Measurements from ENCODE around the gene MIA3. TPM values are rescaled to one million over a fixed set of nuclear protein-coding genes. Genes with fewer than 3 reads are reported as not detected.
"Not testable (repeated sequence)": the region's sequence is repeated elsewhere in the genome, so short reads cannot be mapped to it uniquely, and the experiment has no call there.

The MIA3 gene
- total RNA-seq, 1 donor from 2014 or later: 40.6 TPM

DNA sequence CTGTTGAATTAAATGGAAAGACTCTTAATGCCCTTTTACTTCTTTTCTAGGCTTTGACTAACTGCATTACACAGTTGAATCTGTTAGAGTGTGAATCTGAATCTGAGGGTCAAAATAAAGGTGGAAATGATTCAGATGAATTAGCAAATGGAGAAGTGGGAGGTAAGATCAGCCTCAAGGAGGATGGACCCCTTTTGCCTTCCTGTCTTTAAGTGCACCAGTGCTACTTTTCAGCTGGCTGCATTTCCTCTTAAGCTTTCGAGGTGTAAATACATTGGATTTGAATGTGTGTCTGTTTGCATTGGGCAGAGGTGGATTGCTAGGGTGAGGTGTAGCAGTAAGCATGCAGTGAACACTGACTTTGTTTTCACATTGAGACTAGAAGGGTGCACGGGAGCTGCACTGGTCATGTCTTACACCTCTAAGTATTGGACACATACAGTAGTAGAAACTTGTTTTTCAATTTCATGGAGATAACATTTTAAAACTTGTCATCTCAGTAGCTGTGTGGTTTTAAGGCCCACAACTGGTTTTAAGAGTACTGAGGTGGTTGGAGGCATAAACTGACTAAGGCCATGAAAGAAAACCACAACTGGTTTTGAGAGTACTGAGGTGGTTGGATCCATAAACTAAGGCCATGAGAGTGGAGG, 35.4 kb downstream of the MIA3 start:
- Mint-ChIP-seq H3K4me3 (ENCODE audit: low read depth) (peak overlapping the region; percentile 57), H3K9me3 (no peaks in the 10 kb centered on the region), H3K4me1 (ENCODE audit: low read depth) (peaks cover 54% of the 10 kb centered on the region), H3K27me3 (ENCODE audit: low read depth) (no peaks in the 10 kb centered on the region), H3K27ac (peak overlapping the region; percentile 46), H3K36me3 (ENCODE audit: low read depth) (peaks cover 89% of the 10 kb centered on the region)
- DNase-seq (ENCODE audit: low spot score): peak; percentile 21
- intact Hi-C loops (cut with micrococcal nuclease): loop anchor here (1.0 to 10.0 kb wide), 7 partner anchors 9 to 1181 kb away; partner anchors contain the start of gene MIA3

DNA sequence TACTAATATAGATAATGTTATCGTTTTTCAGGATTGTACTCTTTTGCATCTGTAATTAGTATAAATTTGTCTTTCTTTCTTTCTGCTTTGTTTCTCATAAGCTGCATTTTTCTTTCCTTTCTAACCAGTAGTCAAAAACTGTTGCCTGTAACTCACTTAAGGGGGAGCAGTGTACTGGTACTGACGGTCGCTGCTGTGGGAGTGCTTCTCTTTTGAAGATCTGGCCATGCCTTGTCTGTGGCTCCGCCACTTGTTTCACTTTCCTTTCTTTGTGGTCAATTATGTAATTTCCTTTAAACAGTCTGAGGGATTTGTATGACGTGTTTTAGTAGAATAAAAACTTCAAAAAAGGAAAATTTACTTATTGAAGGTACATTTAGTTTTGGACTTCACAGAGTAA, 37.0 kb downstream of the MIA3 start:
- peak overlapping the region; percentile 35 for H3K27ac Mint-ChIP-seq

DNA sequence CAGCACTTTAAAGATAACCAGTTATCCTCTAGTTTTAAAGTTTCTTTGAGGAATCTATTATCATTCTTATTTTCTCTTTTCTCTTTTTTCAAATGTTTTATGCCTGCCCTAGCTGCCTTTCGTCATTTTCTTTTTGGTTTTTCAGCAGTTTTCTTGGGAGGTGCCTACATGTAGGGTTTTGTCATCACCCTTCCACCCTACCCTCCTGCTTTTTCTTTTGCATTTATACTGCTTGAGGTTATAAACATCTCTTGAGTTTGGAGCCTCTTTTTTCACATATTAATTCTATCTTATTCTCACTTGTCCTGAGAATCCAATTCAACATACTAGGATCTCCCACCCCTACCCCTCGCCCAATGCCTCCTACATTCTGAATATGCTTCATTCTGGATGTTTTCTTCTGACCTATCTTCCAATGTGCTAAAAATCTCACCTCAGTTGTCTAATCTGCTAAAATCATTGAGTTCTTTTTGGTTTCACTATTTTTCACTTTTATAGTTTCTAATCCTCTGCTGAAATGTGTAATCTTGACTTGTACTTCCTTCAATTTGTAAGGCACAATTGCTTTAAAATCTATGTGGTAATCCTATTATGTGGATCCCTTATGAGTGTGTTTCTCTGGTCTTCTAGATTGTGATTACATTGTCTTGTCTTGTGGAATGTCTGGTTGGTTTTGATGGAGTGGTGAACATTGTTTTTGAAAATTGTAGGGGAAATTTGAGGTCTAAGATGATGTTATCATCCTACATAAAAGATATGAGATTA, 38.7 kb downstream of the MIA3 start:
- H3K4me1 Mint-ChIP-seq (ENCODE audit: low read depth): peaks cover 54% of the 10 kb centered on the region
- H3K27ac Mint-ChIP-seq: no peak overlapping the region
- no peaks in the 10 kb centered on the region for H3K27me3 Mint-ChIP-seq (ENCODE audit: low read depth)
- peaks cover 94% of the 10 kb centered on the region for H3K36me3 Mint-ChIP-seq (ENCODE audit: low read depth)
- no peaks in the 10 kb centered on the region for H3K9me3 Mint-ChIP-seq
- intact Hi-C loops (cut with micrococcal nuclease): loop anchor here (10.0 kb wide), 3 partner anchors 228 to 1178 kb away; no protein-coding TSS in a partner anchor
- no peak for DNase-seq (ENCODE audit: low spot score)
- no peak overlapping the region for H3K4me3 Mint-ChIP-seq (ENCODE audit: low read depth)

More for the DNA sequence above, 37.0 kb downstream of the MIA3 start:
- Mint-ChIP-seq H3K27me3 (ENCODE audit: low read depth) (no peaks in the 10 kb centered on the region), H3K9me3 (no peaks in the 10 kb centered on the region), H3K4me1 (ENCODE audit: low read depth) (peaks cover 54% of the 10 kb centered on the region), H3K4me3 (ENCODE audit: low read depth) (peak overlapping the region; percentile 10), H3K36me3 (ENCODE audit: low read depth) (peaks cover 97% of the 10 kb centered on the region)
- intact Hi-C loops (cut with micrococcal nuclease): loop anchor here (5.0 to 10.0 kb wide), 4 partner anchors 230 to 1180 kb away; no protein-coding TSS in a partner anchor
- DNase-seq (ENCODE audit: low spot score): peak; percentile 73

DNA sequence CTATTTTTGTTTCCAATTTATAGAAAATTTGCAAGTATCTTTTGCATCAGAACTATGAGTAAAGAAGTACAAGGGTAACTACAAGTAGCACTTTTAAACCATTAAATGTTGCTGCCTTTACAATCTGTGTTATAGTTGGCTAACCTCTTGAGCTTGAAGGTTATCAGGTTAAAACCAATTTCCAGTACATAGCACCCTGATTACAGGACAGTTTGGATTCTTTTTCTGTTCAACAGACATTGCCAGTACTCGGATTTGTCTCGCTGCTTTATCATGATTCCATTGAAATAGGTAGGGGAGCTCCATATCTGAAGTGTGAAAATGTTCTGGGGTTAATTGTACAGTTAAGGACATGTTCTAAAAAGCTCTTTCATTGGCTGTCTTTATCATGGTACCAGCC, 40.0 kb downstream of the MIA3 start:
- Mint-ChIP-seq H3K4me1 (ENCODE audit: low read depth) (peaks cover 41% of the 10 kb centered on the region), H3K36me3 (ENCODE audit: low read depth) (peaks cover 94% of the 10 kb centered on the region), H3K9me3 (no peaks in the 10 kb centered on the region), H3K27ac (no peak overlapping the region), H3K27me3 (ENCODE audit: low read depth) (no peaks in the 10 kb centered on the region), H3K4me3 (ENCODE audit: low read depth) (no peak overlapping the region)
- no peak for DNase-seq (ENCODE audit: low spot score)
- intact Hi-C loops (cut with micrococcal nuclease): loop anchor here (10.0 kb wide), 3 partner anchors 227 to 1177 kb away; no protein-coding TSS in a partner anchor

DNA sequence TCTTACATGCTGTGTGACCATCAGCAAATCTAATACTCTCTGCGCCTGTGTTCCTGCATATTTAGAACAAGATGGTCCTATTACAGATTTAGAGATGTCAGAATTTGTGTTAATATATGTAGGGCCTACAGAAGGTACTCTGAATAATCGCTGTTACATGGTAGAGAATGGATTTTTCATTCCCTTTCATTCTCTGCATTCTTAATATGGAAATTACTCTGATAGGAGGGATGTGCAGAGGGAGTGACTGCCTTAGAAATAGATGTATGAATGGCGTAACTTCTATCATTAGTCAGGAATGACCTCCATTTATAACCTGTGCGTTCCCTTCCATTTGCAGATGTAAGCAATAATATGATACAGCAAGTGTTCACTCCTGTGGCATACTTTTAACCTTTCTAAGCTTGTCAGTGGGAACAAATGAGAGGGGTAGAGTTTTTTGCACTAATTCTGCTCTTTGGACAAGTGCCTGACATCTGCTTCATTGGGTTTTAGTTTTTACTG, 45.6 kb downstream of the MIA3 start:
- DNase-seq (ENCODE audit: low spot score): no peak

DNA sequence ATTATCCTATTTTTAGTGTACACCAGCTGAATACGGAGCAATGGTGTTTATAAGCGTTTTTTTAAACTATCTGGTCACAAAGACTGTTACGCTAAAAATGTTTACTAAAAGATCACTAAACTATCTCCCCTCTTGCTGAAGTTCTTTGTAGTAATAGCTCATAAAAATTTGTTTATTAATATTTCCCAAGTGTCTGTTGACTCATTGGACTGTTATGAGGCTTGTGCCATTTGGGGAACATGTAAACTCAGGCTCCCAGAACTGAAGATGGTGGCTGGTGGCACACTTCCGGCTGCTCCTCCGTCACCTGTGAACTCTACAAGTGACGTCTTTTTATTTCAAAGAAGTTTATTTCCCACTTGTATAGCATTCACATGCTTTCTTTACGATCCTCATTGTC, 48.1 kb downstream of the MIA3 start:
- no peak for DNase-seq (ENCODE audit: low spot score)
- Mint-ChIP-seq H3K27ac (no peak overlapping the region), H3K4me1 (ENCODE audit: low read depth) (peaks cover 1% of the 10 kb centered on the region), H3K4me3 (ENCODE audit: low read depth) (no peak overlapping the region), H3K9me3 (no peaks in the 10 kb centered on the region), H3K27me3 (ENCODE audit: low read depth) (no peaks in the 10 kb centered on the region), H3K36me3 (ENCODE audit: low read depth) (peaks cover 67% of the 10 kb centered on the region)
- intact Hi-C loops (cut with micrococcal nuclease): no loop called here

More for the DNA sequence above, 45.6 kb downstream of the MIA3 start:
- Mint-ChIP-seq H3K9me3 (no peaks in the 10 kb centered on the region), H3K27me3 (ENCODE audit: low read depth) (no peaks in the 10 kb centered on the region), H3K4me3 (ENCODE audit: low read depth) (no peak overlapping the region), H3K36me3 (ENCODE audit: low read depth) (peaks cover 76% of the 10 kb centered on the region), H3K4me1 (ENCODE audit: low read depth) (no peaks in the 10 kb centered on the region), H3K27ac (no peak overlapping the region)
- intact Hi-C loops (cut with micrococcal nuclease): no loop called here

DNA sequence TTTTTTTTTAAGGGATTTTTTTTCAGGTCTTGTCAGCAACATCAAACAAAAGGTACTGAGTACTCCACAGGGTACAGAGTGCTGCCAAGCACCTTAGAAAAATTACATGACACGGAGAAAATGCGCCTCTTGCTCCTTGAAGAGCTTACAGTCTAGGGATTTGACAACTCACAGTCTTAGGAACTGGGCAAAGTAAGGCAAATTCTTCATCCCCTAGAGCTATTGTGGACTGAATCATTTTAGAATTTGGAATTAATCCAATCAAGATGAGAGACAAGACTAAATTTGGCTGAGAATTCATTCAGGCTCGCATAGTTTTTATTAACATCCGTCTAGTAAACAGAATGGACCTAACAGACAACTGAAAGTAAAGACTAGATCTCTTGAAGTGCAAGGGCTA, 50.3 kb downstream of the MIA3 start:
- intact Hi-C loops (cut with micrococcal nuclease); H3K4me3 Mint-ChIP-seq (ENCODE audit: low read depth); H3K9me3 Mint-ChIP-seq; H3K4me1 Mint-ChIP-seq (ENCODE audit: low read depth); DNase-seq (ENCODE audit: low spot score); H3K27me3 Mint-ChIP-seq (ENCODE audit: low read depth); H3K27ac Mint-ChIP-seq: not testable (repeated sequence)
- H3K36me3 Mint-ChIP-seq (ENCODE audit: low read depth): peaks cover 61% of the 10 kb centered on the region

DNA sequence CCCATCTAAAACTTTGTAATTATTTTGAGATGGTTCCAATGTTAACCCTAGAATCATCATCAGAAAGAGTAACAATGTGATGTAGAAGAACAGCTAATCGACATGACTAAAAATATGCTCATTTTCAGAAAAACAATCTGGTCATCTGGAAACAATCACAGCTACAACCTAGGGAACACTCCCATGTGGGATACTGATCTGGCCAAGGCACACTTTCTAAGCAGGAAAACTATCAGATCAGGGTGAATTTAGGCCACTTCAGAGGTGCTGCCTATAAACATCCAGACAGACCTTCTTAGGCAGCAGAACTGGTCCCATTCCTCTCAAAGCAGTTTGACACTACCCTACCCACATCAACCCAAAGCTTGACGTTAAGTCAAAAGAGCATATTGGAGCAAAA, 51.2 kb downstream of the MIA3 start:
- H3K4me1 Mint-ChIP-seq (ENCODE audit: low read depth); H3K27ac Mint-ChIP-seq; intact Hi-C loops (cut with micrococcal nuclease): not testable (repeated sequence)

DNA sequence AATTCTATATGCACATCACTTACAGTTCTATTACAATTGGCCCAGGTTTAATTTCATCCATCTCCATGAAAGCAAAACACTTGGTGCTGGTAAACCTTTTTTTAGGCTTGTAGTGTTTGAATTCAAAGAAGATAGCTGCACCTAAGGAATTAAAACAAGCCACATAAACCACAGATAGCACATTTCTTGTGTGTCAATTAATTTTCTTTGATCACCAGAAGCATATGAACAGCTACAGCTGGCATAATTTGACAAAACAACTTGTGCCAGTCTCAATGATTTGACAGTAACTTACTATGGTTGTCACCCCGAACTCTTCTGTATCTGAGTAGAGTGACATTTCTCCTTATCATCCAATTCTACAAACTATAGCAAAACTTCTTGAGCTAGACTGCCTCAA, 52.2 kb downstream of the MIA3 start:
- Mint-ChIP-seq H3K27ac (no peak overlapping the region), H3K36me3 (ENCODE audit: low read depth) (peaks cover 66% of the 10 kb centered on the region), H3K4me1 (ENCODE audit: low read depth) (peaks cover 1% of the 10 kb centered on the region), H3K27me3 (ENCODE audit: low read depth) (no peaks in the 10 kb centered on the region), H3K4me3 (ENCODE audit: low read depth) (no peak overlapping the region), H3K9me3 (no peaks in the 10 kb centered on the region)
- DNase-seq (ENCODE audit: low spot score): no peak
- intact Hi-C loops (cut with micrococcal nuclease): no loop called here

More for the DNA sequence above, 51.2 kb downstream of the MIA3 start:
- not testable (repeated sequence) for H3K9me3 Mint-ChIP-seq; DNase-seq (ENCODE audit: low spot score); H3K4me3 Mint-ChIP-seq (ENCODE audit: low read depth); H3K27me3 Mint-ChIP-seq (ENCODE audit: low read depth)
- peaks cover 66% of the 10 kb centered on the region for H3K36me3 Mint-ChIP-seq (ENCODE audit: low read depth)

DNA sequence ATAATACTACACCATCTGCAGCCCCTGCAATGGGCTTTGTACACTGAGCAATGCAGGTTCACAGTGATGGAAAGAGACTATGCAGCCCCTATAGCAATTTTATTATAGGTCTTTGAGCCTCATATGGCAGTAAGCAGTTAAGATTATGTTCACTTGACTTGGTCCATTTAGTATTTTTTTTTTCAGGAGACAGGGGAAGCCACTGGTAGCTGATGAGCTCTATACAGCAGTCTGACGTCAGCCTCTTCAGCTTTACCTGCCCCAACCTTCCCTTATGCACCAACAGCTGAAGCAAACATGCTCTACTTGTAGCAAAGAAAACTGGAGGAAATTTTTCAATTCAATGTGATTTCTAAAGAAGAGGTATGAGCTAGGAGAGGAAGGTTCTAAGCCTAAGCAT, 62.2 kb downstream of the MIA3 start:
- no peak overlapping the region for H3K4me3 Mint-ChIP-seq (ENCODE audit: low read depth)
- no peaks in the 10 kb centered on the region for H3K9me3 Mint-ChIP-seq
- H3K36me3 Mint-ChIP-seq (ENCODE audit: low read depth): peaks cover 23% of the 10 kb centered on the region
- no peaks in the 10 kb centered on the region for H3K4me1 Mint-ChIP-seq (ENCODE audit: low read depth)
- intact Hi-C loops (cut with micrococcal nuclease): no loop called here
- no peak for DNase-seq (ENCODE audit: low spot score)
- H3K27me3 Mint-ChIP-seq (ENCODE audit: low read depth): no peaks in the 10 kb centered on the region
- H3K27ac Mint-ChIP-seq: no peak overlapping the region

DNA sequence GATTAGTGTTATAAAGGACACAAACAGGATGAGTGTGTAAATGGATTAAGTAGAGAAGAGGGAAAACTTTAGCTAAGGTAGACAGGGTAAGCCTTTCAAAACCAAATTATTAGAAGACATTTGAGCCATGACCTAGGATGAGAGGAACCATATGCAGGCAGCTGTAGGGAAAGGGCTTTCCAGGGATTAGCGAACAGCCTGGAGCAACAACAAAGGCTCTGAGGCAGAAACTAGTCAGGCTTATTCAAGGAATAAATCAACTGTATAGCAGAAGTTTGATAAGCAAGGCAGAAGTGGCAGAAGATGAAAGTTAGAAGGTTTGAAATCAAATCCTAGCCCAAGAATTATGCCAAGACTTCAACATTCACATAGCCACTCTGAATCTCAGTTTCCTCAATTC, 73.1 kb downstream of the MIA3 start:
- H3K27me3 Mint-ChIP-seq (ENCODE audit: low read depth): no peaks in the 10 kb centered on the region

DNA sequence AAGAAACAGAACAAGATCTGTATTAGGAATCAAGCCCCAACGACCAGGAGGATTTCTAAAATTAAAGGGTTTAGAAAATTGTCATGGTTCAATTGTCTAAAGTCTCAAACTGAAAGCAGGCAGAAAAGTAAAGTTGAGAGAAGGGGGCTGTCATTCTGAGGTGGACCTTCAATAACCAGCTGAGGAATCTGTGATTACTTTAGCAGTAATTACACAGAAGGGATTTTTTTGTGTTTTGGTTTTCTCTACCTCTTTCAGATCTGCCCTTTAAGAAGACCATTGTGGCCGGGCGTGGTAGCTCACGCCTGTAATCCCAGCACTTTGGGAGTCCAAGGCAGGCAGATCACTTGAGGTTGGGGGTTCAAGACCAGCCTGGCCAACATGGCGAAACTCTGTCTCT, 77.0 kb downstream of the MIA3 start:
- no peak for DNase-seq (ENCODE audit: low spot score)
- intact Hi-C loops (cut with micrococcal nuclease): no loop called here
- H3K27ac Mint-ChIP-seq: no peak overlapping the region
- peaks cover 4% of the 10 kb centered on the region for H3K4me1 Mint-ChIP-seq (ENCODE audit: low read depth)
- no peaks in the 10 kb centered on the region for H3K27me3 Mint-ChIP-seq (ENCODE audit: low read depth)
- no peaks in the 10 kb centered on the region for H3K9me3 Mint-ChIP-seq
- H3K4me3 Mint-ChIP-seq (ENCODE audit: low read depth): no peak overlapping the region
- peaks cover 14% of the 10 kb centered on the region for H3K36me3 Mint-ChIP-seq (ENCODE audit: low read depth)

More for the DNA sequence above, 73.1 kb downstream of the MIA3 start:
- Mint-ChIP-seq H3K27ac (no peak overlapping the region), H3K9me3 (no peaks in the 10 kb centered on the region), H3K4me1 (ENCODE audit: low read depth) (peaks cover 2% of the 10 kb centered on the region), H3K4me3 (ENCODE audit: low read depth) (no peak overlapping the region), H3K36me3 (ENCODE audit: low read depth) (peaks cover 14% of the 10 kb centered on the region)
- no peak for DNase-seq (ENCODE audit: low spot score)
- intact Hi-C loops (cut with micrococcal nuclease): no loop called here

DNA sequence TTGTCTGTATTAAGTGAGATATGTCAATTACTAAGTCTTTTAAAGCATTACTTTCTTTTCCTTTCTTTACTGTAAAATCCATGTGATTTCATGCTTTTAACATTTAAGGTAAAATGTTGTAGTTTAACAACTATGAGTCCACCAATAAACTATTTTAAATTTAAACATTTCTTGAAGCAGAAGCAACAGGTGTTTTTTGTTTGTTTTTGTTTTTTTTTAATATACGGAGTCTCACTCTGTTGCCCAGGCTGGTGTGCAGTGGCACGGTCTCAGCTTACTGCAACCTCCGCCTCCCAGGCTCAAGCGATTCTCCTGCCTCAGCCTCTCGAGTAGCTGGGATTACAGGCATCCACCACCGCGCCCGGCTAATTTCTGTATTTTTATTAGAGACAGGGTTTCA, 78.8 kb downstream of the MIA3 start:
- Mint-ChIP-seq H3K36me3 (ENCODE audit: low read depth) (peaks cover 24% of the 10 kb centered on the region), H3K4me1 (ENCODE audit: low read depth) (peaks cover 4% of the 10 kb centered on the region), H3K27ac (no peak overlapping the region), H3K27me3 (ENCODE audit: low read depth) (no peaks in the 10 kb centered on the region), H3K9me3 (no peaks in the 10 kb centered on the region), H3K4me3 (ENCODE audit: low read depth) (no peak overlapping the region)
- DNase-seq (ENCODE audit: low spot score): no peak
- intact Hi-C loops (cut with micrococcal nuclease): no loop called here

All from activated T-helper 2 cell treated with anti-CD3 and anti-CD28 coated beads, Interferon-gamma antibody, Interleukin-2, Interleukin-4, amounts not matched to agents 10 μg/mL and 5 μg/mL and 100 μg/mL, durations not matched to agents 14 hours and 24 hours and 36 hours (primary cell).